HG02885 (cell line): Measurements from ENCODE around the gene TCP11L2.
"Not testable (repeated sequence)": the region's sequence is repeated elsewhere in the genome, so short reads cannot be mapped to it uniquely, and the experiment has no call there.

Experiments used
- ATAC-seq: cut with Tn5 transposase; IDR thresholded peaks from one replicate; pipeline ENCODE4 v1.9.1; 2021; ENCODE audit warnings: mild to moderate bottlenecking; ENCODE audit not compliant: unreplicated experiment, poor library complexity

TCP11L2 gene

GRCh38 chr12:106333756-106334155, 31.2 kb downstream of the TCP11L2 start:
- ATAC-seq: no peak

GRCh38 chr12:106341086-106341877, 38.7 kb downstream of the TCP11L2 start:
- ATAC-seq: no peak

- no peak for ATAC-seq
Measured at GRCh38 chr12:106342397-106343213, 40.1 kb downstream of the TCP11L2 start.

GRCh38 chr12:106343214-106343528, 40.6 kb downstream of the TCP11L2 start:
- no peak for ATAC-seq

DNA sequence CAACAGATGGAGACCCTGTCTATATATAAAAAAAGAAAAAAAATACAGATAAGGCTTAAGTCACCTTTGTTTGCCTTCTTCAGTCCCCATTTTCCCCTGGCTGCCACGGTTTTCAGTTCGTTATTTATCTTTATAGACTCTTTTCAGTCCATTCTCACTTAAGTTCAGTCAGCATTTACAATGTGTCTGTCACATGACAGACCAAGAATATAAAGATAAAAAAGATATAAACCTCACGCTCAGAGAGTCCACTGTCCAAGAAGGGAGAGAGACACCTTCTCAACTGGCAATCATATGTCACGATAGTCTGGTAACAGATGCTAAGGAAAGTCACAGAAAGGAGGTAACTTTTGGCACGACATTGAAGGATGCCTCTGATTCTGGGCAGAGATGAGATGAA, 41.6 kb downstream of the TCP11L2 start:
- ATAC-seq: no peak

GRCh38 chr12:106345746-106346145, 43.2 kb downstream of the TCP11L2 start:
- ATAC-seq: no peak

GRCh38 chr12:106348411-106348810, 45.9 kb downstream of the TCP11L2 start:
- no peak for ATAC-seq

- ATAC-seq: no peak
Measured at GRCh38 chr12:106353175-106353574, 50.6 kb downstream of the TCP11L2 start.

GRCh38 chr12:106357549-106358395, 55.2 kb downstream of the TCP11L2 start, which contains the start of gene POLR3B:
TSS of gene POLR3B (plus strand) at chr12:106357748. CDS start at chr12:106357880, 132 bp downstream.
- ATAC-seq: peak; percentile 89

DNA sequence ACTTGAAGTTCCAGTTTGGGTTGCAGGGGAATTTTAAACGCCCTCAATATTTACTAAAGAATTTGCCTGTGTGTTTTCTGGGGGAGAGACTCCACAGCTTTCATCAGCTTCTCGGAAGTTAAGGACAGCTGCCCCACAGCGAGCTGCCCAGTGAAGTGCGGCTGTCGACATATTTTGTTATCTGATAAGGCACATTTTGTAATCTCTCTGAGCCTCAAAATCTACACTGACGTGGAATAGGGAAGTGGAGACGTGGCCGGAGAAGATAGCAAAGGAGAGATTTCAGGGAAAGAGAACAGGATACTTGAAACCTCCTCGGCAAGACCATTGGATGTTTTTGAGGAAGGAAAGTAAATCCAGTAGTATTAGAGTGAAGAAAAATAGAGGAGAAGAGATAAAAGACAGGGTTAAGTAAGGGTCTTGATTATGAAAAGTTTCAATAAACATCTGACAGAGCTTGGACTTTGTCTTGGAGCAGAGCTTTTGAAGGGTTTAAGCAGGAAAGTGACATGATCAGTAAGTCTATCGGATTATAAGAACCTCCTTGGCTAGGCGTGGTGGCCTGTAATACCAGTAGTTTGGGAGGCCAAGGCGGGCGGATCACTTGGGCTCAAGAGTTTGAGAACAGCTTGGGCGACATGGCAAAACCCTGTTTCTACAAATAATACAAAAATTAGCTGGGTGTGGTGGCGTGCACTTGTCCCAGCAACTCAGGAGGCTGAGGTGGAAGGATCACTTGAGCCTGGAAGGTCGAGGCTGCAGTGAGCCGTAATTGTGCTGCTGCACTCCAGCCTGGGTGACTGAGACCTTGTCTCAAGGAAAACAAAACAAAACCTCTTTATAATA, 56.1 kb downstream of the TCP11L2 start:
- ATAC-seq: peak; percentile 23

- no peak for ATAC-seq
Measured at GRCh38 chr12:106359646-106360399, 57.3 kb downstream of the TCP11L2 start.

DNA sequence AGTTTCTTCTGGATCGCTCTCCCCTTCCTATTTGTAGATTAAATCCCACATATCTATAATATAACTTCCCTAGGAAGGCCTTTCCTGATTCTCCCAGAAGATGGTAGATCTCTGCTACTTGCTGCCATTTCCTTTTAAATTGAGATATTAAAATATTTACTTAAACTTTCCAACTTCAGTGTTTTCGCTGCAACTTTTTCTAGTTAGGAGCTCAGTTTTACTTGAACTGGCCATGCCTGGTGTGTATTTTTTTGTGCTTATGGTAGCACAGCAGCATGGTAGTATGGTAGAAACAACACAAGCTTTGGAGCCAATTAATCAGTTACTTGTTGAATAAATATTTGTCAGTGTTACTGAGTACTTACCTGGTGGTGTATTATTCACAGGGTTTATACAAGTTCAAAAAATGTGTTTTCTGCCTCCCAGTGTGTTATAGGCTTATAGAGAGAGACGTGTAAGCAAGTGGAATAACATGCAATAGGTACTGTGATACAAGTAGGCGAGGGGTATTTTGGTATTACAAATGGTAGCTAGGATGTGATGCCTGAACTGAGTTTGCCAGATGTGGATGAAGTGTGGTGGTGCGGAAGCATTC, 58.0 kb downstream of the TCP11L2 start:
- no peak for ATAC-seq

GRCh38 chr12:106362971-106363370, 60.4 kb downstream of the TCP11L2 start:
- no peak for ATAC-seq

DNA sequence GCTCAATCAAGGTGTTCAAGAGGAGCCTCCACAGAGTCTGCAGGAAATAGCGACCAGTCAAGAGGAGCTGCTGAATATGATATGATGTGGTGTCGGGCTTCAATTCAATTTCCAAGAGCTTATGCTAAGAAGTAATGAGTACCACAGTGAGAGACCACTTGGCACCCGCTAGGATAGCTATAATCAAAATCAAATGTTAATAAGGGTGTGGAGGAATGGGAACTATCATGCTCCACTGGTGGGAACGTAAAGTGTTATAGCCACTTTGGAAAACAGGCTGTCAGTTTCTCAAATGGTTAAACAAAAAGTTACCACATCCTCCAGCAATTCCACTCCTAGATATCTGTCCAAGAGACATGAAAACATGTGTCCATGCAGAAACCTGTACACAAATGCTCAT, 61.7 kb downstream of the TCP11L2 start:
- no peak for ATAC-seq

- ATAC-seq: no peak
Measured at GRCh38 chr12:106369624-106370346, 67.3 kb downstream of the TCP11L2 start.

DNA sequence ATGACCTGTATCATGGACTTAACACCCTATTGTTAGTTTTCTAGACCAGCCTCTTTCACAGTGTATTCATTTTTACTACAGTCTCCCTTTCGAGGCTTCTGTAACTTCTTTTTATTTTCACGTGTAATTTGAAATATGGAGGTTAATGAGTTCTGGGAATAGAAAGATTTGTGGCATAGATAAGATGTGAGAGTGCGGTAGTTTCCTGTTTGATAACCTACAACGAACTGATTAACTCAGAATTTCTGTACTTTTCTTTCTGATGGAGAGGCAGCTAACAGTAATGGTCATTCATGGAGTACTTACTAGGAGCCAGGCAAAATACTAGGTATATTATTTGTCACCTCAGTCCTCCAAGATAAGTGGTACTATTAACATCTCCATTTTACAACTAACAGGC, 76.3 kb downstream of the TCP11L2 start:
- no peak for ATAC-seq

DNA sequence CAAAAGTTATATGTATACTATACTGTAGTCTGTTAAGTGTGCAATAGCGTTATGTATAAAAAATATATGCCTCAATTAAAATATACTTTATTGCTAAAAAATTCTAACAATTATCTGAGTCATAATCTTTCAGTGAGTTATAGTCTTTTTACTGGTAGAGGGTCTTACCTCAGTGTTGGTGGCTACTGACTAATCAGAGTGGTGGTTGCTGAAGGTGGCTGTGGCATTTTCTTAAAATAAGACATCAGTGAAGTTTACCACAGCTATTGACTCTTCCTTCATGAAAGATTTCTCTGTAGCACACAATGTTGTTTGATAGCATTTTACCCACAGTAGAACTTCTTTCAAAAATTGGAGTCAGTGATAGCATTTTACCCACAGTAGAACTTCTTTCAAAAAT, 78.4 kb downstream of the TCP11L2 start:
- no peak for ATAC-seq

GRCh38 chr12:106381866-106382265, 79.3 kb downstream of the TCP11L2 start:
- not testable (repeated sequence) for ATAC-seq
